ENCODE data around the gene RNF31. TPM values are rescaled to one million over a fixed set of nuclear protein-coding genes. Genes with fewer than 3 reads are reported as not detected.

The RNF31 gene
- total and polyA plus RNA-seq, 2 donors (not counting 3 experiments of a cell fraction or from before 2014, with no cell fraction given) = 32.3 to 69.7 TPM

GRCh38 chr14:24183014-24183481 is 35.8 kb downstream of the RNF31 start:
- no peak overlapping the region for H3K4me3 ChIP-seq (replicated peaks in 1 of 3; ENCODE audit: insufficient read depth in 1 of 3, low read depth in 1 of 3, low read length in 3 of 3)
- no peak for TF ChIP-seq GATA2 (IDR thresholded peaks at IDR 0.05; ENCODE audit: insufficient read depth, insufficient read length, low read depth, low read length)
- TF ChIP-seq, protein P1, sequence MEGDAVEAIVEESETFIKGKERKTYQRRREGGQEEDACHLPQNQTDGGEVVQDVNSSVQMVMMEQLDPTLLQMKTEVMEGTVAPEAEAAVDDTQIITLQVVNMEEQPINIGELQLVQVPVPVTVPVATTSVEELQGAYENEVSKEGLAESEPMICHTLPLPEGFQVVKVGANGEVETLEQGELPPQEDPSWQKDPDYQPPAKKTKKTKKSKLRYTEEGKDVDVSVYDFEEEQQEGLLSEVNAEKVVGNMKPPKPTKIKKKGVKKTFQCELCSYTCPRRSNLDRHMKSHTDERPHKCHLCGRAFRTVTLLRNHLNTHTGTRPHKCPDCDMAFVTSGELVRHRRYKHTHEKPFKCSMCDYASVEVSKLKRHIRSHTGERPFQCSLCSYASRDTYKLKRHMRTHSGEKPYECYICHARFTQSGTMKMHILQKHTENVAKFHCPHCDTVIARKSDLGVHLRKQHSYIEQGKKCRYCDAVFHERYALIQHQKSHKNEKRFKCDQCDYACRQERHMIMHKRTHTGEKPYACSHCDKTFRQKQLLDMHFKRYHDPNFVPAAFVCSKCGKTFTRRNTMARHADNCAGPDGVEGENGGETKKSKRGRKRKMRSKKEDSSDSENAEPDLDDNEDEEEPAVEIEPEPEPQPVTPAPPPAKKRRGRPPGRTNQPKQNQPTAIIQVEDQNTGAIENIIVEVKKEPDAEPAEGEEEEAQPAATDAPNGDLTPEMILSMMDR (IDR thresholded peaks at IDR 0.05; ENCODE audit: extremely low read depth in 1 of 2, insufficient read depth in 1 of 2, low read depth in 1 of 2, low read length in 2 of 2) = no peak
- no peak for TF ChIP-seq MYC (IDR thresholded peaks at IDR 0.05; ENCODE audit: low read depth, low read length)
- TF ChIP-seq POLR2A (IDR thresholded peaks at IDR 0.05; ENCODE audit: low read depth, low read length) = no peak
- TF ChIP-seq EZH2 (IDR thresholded peaks at IDR 0.05; ENCODE audit: borderline replicate concordance, low read depth, low read length, severe bottlenecking) = no peak
- TF ChIP-seq, protein P2, sequence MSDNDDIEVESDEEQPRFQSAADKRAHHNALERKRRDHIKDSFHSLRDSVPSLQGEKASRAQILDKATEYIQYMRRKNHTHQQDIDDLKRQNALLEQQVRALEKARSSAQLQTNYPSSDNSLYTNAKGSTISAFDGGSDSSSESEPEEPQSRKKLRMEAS (IDR thresholded peaks at IDR 0.05; ENCODE audit: insufficient read depth, insufficient read length) = no peak
- TF ChIP-seq POLR2AphosphoS5 (IDR thresholded peaks at IDR 0.05; ENCODE audit: insufficient read depth, low read depth, low read length) = no peak
- TF ChIP-seq JUN (IDR thresholded peaks at IDR 0.05; ENCODE audit: borderline replicate concordance, insufficient read depth, insufficient read length, low read depth) = no peak
- TF ChIP-seq FOS (IDR thresholded peaks at IDR 0.05; ENCODE audit: borderline replicate concordance, insufficient read depth, low read length) = no peak
- BruUV-seq (replicated peaks) = no TSS peak
- dilution Hi-C loops (cut with MboI; ENCODE audit: extremely low pct_ligation_motif_present, low sequenced_read_pairs) (no loop called here), intact Hi-C loops (cut with micrococcal nuclease) (no loop called here)
- peaks cover 5% of the 10 kb centered on the region for H3K79me2 ChIP-seq (ENCODE audit: control insufficient read depth, insufficient read depth, low read length)
- H3K4me1 ChIP-seq (ENCODE audit: control insufficient read depth, extremely low read depth, insufficient read depth, low read length) = peaks cover 6% of the 10 kb centered on the region
- H4K20me1 ChIP-seq (replicated peaks; ENCODE audit: control insufficient read depth, extremely low read depth, insufficient read depth, low read length) = no peaks in the 10 kb centered on the region
- H3K27ac ChIP-seq (ENCODE audit: insufficient read depth, low read depth, low read length) = no peak overlapping the region
- no peak overlapping the region for H3K9ac ChIP-seq (replicated peaks; ENCODE audit: extremely low read depth, insufficient read depth, low read length)
- H3K36me3 ChIP-seq (ENCODE audit: control insufficient read depth in 2 of 2, extremely low read depth in 1 of 2, insufficient read depth in 2 of 2, low read length in 2 of 2) = peaks cover 0 to 40% of the 10 kb centered on the region in 2 experiments
- ChIA-PET POLR2A (no interaction called here), CTCF (interaction anchor here (1.9 kb wide), 1 partner anchor 114 kb away, joined by 7 read pairs; no protein-coding TSS in a partner anchor)
- FAIRE-seq (no peak), DNase-seq (ENCODE audit: low read depth, low spot score) (no peak)
- H3K9me1 ChIP-seq (replicated peaks; ENCODE audit: control insufficient read depth, extremely low read depth, insufficient read depth, low read length) = no peaks in the 10 kb centered on the region
- no peak overlapping the region for H2AFZ ChIP-seq (ENCODE audit: low read depth, low read length)
- H3K9me3 ChIP-seq (replicated peaks; ENCODE audit: control insufficient read depth, insufficient read depth, low read length) = no peaks in the 10 kb centered on the region
- H3K27me3 ChIP-seq (ENCODE audit: control insufficient read depth in 2 of 2, insufficient read depth in 2 of 2, low read length in 2 of 2) = no peaks in the 10 kb centered on the region
- no peak overlapping the region for H3K4me2 ChIP-seq (ENCODE audit: insufficient read depth, low read length)
